Measurements from ENCODE around the gene YPEL1.

YPEL1 gene

GRCh38 chr22:21735200-21736083 lies at the start of gene YPEL1:
Gene YPEL1 (minus strand): TSS chr22:21735794. CDS start chr22:21710744, 25,050 bp downstream.
- DNase-seq (ENCODE audit: extremely low read depth in 1 of 2, low read depth in 1 of 2), result peak; percentile 82 to 92

GRCh38 chr22:21780259-21780658 lies 44.7 kb upstream of the YPEL1 start:
- no peak for DNase-seq (ENCODE audit: extremely low read depth in 1 of 2, low read depth in 1 of 2)

GRCh38 chr22:21779444-21779843 lies 43.9 kb upstream of the YPEL1 start:
- DNase-seq (ENCODE audit: extremely low read depth in 1 of 2, low read depth in 1 of 2), result no peak

- no peak for DNase-seq (ENCODE audit: extremely low read depth in 1 of 2, low read depth in 1 of 2)
Observed at GRCh38 chr22:21778705-21779363, 43.2 kb upstream of the YPEL1 start.

DNA sequence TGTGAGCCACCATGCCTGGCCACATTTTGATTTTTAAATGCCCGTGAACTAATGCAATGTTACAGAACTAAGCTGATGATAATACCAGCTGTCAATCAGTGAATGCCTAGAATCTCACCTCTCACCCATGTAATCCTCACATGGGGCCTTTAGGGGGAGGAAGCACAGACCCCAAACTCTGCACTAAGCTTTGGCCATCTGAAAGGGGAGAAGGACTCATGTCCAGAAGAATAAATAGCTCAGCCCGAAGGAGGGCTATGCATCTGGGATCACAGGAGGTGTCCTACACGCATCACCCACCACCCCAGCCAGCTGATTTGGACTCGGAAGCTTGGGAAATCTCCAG lies 36.0 kb upstream of the YPEL1 start:
- DNase-seq (ENCODE audit: extremely low read depth in 1 of 2, low read depth in 1 of 2), result no peak

DNA sequence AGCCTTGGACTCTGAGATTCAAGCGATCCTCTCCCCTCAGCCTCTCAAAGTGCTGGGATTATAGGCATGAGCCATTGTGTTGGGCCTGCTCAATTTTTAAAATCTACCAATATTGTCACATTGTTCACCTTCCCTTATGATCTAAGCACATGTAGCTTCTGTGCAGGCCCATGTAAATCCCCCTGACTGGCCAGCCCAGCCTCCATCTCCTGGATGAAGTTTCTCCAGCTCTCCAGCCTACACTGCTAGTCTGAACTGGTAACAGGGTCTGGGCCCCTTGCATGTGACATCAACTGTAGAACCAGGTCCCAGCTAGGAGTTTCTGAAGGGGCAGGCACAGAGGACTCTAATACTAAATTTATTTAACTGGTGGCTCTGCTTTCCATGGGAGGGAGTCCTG lies 32.8 kb upstream of the YPEL1 start:
- no peak for DNase-seq (ENCODE audit: extremely low read depth in 1 of 2, low read depth in 1 of 2)

- DNase-seq (ENCODE audit: extremely low read depth in 1 of 2, low read depth in 1 of 2), result peak in 1 of 2 donors; percentile 32
Observed at GRCh38 chr22:21766691-21767462, 31.3 kb upstream of the YPEL1 start.

DNA sequence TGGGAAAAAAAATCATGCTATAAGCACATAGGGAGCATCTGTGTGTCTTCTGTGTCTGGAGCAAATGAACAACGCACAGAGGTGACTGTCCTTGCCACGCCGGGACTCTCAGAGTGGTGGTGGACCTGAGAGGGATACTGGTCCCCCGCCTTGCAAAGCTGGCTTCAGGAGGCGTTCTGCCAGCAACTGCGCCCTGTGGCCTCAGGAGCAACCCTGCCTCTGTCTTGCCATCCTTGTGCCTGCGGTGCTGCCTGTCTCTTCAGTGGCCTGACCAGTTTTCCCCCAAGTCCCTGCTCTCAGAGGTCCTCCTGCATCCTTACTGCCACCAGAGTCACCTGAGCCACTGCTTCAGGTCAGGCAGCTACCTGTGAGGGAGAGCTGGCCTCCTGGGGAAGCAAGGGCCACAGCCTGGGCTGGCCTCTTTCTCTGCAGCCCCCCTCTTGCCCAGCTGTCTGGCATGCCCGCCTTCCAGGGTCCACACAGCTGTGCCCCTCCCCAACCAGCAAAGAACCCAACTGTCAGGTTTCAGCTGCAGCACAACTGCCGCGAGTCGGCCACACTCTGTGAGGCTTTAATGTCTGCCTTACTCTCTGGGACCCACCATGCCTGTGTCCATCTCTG lies 30.4 kb upstream of the YPEL1 start:
- DNase-seq (ENCODE audit: extremely low read depth in 1 of 2, low read depth in 1 of 2), result no peak

GRCh38 chr22:21764038-21764804 lies 28.6 kb upstream of the YPEL1 start:
- DNase-seq (ENCODE audit: extremely low read depth in 1 of 2, low read depth in 1 of 2), result no peak

- peak in 1 of 2 donors; percentile 11 for DNase-seq (ENCODE audit: extremely low read depth in 1 of 2, low read depth in 1 of 2)
Observed at GRCh38 chr22:21762712-21763581, 27.4 kb upstream of the YPEL1 start.

DNA sequence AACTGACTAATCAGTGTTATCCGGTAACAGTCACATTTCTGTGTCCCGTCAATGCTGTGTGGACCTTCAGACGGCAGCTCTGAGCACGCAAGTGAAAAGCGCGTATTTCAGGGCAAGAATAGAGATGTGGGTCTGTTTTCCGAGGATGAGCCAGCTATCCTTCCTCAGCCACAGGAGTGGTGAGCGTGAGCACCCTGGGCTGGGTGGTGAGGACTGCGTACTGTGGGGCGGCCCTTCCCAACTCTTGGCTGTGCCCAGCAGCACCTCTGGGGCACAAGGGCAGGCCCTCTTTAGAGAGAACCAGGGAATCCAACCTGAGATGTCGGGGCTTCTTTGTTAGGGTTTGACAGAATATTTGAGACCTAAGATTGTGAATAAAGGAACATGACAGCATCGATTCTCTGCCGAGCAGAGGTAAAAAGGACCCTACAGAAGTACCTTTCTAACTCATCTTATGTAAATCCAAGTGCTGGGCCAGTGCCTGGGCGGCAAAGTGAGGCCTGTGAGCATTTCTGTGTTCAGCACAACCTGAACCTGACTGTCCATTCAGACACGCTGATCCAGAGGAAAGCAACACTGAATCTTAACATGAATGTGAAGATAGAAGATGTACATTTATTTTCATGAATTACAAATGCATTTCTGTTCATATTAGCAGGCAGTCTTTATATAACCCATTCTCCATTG lies 26.5 kb upstream of the YPEL1 start:
- DNase-seq (ENCODE audit: extremely low read depth in 1 of 2, low read depth in 1 of 2), result no peak

DNA sequence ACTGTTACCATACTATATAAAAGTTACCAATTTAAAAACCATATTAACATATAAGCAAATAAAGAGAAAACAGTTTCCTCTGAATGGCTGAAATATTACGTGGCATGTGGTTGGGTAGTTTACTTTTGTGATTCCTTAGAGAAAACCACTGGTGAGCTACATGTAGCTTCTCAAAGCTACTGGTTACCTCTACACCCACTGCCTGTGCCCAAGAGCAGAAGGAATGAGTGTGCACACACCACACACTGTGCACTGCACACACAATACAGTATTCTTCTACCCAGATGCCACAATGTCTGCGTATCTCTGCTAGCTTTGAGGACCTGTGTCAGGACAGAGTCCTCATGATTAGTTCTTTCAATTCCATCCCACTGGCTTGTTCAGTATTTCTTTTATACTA lies 25.5 kb upstream of the YPEL1 start:
- no peak for DNase-seq (ENCODE audit: extremely low read depth in 1 of 2, low read depth in 1 of 2)

DNA sequence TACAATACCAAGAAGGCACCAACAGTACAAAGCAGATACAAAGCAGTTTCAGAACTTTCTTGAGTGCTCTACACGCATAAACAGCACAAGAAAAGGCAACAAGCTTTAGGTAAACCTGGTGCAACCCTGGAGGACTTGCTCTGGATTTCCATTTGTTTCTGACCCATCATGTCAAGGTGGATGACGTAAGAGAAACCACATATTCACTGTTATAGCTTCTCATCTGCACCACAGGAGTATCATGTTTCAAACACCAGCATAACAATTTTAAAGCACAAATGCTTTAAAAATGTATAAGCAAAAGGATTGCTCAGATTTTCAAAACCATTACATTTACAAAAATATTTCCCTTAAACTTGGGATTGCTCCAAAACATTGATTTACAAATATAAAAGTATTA lies 25.0 kb upstream of the YPEL1 start:
- DNase-seq (ENCODE audit: extremely low read depth in 1 of 2, low read depth in 1 of 2), result no peak

- no peak for DNase-seq (ENCODE audit: extremely low read depth in 1 of 2, low read depth in 1 of 2)
Observed at GRCh38 chr22:21759646-21760376, 24.2 kb upstream of the YPEL1 start.

DNA sequence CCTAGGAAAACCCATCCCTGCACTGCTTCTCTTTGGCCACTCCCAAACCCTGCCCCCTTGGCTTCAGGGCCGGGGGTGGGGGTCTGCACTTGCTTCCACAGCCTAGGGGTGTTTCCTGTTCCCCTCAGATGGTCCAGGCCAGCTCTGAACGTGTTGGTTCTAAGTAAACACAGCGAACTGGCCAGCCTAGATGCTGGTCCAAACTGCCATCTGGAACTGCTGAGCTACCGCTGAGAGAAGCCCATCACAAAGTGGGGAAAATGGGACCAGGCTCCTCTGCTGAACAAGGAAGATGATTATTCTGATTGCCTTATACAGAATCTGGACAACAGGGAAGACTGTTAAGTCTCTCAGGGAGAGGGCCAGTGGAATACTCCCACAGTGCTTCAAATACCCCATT lies 23.5 kb upstream of the YPEL1 start:
- DNase-seq (ENCODE audit: extremely low read depth in 1 of 2, low read depth in 1 of 2), result no peak

DNA sequence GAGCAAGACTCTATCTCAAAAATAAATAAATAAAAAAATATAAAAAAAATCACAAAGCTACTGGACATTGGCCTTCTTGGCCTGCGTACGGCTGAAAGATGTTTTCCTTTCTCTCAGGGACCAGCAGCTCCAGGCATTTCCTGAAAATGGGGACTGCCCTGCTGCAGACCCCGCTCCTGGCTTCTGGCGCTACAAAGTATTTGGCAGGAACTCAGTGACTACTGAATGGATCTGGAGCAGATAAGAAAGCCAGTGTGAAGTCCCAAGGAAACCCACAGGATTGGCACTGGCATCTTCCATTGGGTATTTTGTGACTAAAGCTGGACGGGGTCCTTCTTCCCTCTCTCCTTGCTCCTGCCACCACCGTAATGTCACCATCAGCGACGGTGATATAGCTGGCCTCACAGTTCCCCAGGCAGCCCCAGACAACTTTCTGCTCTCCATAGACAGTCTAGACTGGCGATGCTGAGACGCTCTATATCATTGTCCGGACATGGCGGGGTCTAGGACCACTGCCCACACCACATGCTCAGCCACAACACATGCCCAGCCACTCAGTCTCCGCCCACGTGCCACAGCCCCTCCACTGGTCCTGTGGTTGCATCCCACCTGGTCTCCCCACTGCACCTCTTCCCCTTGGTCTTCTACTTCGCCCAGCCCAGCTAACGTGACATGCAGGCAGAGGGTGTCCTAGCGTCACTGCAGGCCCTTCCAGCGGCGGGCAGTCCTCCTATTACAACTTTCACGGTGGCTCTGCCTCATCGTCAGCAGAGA lies 22.7 kb upstream of the YPEL1 start:
- DNase-seq (ENCODE audit: extremely low read depth in 1 of 2, low read depth in 1 of 2), result no peak

DNA sequence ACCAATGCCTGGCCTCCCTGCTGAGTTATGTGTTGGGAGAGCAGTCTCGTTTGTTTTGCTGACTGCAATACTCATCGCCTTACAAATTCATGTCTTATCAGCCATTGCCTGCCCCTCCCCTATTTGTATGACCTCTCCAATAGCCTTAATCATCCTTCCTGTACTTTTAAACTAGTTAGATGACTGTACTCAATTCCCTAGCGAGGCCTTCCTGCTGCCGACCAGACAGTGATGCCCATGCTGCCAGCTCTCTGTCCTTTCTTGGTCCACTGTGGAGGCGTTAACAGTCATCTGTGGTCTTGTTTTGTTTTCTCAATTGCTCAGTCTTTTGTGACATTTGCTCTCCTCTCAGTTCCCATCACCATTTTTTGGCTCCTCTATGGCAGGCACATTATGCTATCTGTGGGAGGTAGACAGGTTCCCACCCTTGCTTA lies 20.3 kb upstream of the YPEL1 start:
- no peak for DNase-seq (ENCODE audit: extremely low read depth in 1 of 2, low read depth in 1 of 2)
